ENCODE results near the gene ZNF552.

DNA sequence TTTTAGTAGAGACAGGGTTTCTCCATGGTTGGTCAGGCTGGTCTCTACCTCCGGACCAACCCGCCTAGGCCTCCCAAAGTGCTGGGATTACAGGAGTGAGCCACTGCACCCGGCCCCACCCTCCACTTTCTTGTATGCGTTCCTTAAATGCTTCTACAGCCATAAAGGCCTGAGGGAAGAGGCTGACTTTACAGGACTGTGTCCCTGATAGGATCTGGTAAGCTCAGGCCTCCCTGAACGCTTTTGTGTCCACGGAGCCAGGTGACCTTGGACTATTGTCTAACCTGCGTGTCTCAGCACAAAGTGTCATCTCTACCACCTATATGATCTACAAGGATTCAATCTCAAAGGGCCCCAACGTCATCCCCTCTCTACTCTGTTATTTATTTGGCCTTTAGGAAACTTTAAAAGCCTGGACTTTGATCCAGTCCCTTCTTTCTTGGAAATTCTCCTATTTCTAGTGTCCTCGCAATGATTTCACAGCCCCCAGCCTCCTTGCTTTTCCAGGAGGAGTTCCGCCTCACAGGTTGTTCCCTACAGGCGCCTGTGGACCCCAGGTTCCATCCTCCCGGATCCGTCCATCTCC lies 701 bp downstream of the ZNF552 start:
- TF ChIP-seq CTCF (IDR thresholded peaks at IDR 0.05; ENCODE audit: poor library complexity) (no peak), EZH2phosphoT487 (IDR thresholded peaks at IDR 0.05; ENCODE audit: low read depth, severe bottlenecking, unreplicated experiment) (no peak)

Data from hepatocyte (in vitro differentiated cells).